ENCODE data around the gene MBNL3. TPM values are rescaled to one million over a fixed set of nuclear protein-coding genes. Genes with fewer than 3 reads are reported as not detected.

MBNL3 gene
- total RNA-seq, 2 donors from 2014 or later = 6.3 to 14.8 TPM

DNA sequence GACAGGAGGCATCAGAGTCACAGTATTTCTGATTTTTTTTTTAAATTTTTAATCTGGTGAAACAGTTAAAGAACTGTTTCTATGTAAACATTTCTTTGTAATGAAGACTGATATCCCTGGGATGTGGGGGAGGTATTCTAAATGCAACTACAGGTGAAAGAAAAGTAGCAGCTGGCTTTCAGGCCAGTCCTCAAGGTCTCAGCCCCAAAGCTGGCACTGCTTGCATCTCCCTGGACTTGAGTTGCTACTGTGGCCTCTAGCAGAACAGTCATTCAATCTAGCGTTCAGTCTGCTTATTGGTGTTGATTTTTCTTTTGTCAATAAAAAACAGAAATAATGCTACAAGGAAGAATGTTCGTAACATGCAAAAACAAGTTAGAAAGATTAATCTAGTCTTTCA lies 4.9 kb downstream of the MBNL3 start:
- no peak overlapping the region for H3K4me3 ChIP-seq
- peak overlapping the region in 3 of 4 donors; percentile 28 to 61 (median 47) for H3K27ac ChIP-seq
- no peaks in the 10 kb centered on the region for H3K36me3 ChIP-seq (replicated peaks in 1 of 2; ENCODE audit: insufficient read depth in 1 of 2, low read depth in 2 of 2)
- peaks cover 66% of the 10 kb centered on the region for H3K4me1 ChIP-seq
- H3K27me3 ChIP-seq = no peaks in the 10 kb centered on the region
- DNase-seq (peak; percentile 43 to 74 (median 61)), ATAC-seq (peak; percentile 31)
- no peak for TF ChIP-seq POLR2A (IDR thresholded peaks at IDR 0.05)
- no peak for TF ChIP-seq CTCF (IDR thresholded peaks at IDR 0.05)
- 26% methylated on average over 2 of the region's 2 CpGs for WGBS, 2 donors
- H3K9me3 ChIP-seq = no peaks in the 10 kb centered on the region
- intact Hi-C loops (cut with DNase I) = no loop called here

- no peaks in the 10 kb centered on the region for H3K27me3 ChIP-seq
- H3K27ac ChIP-seq = peak overlapping the region in 2 of 4 donors; percentile 28 to 61
- no peak for TF ChIP-seq POLR2A (IDR thresholded peaks at IDR 0.05)
- TF ChIP-seq CTCF (IDR thresholded peaks at IDR 0.05) = no peak
- H3K9me3 ChIP-seq = no peaks in the 10 kb centered on the region
- intact Hi-C loops (cut with DNase I) = no loop called here
- no peak overlapping the region for H3K4me3 ChIP-seq
- ATAC-seq (no peak), DNase-seq (no peak)
- peaks cover 66% of the 10 kb centered on the region for H3K4me1 ChIP-seq
- WGBS, 2 donors = 35 to 46% methylated on average over 2 of the region's 2 CpGs
- no peaks in the 10 kb centered on the region for H3K36me3 ChIP-seq (replicated peaks in 1 of 2; ENCODE audit: insufficient read depth in 1 of 2, low read depth in 2 of 2)
Measured at GRCh38 chrX:132483488-132483887, 5.3 kb downstream of the MBNL3 start.

GRCh38 chrX:132482632-132483031 lies 6.2 kb downstream of the MBNL3 start:
- Histone ChIP-seq H3K27me3 (no peaks in the 10 kb centered on the region), H3K4me3 (no peak overlapping the region), H3K4me1 (peaks cover 66% of the 10 kb centered on the region), H3K27ac (peak overlapping the region in 2 of 4 donors; percentile 28 to 61), H3K9me3 (no peaks in the 10 kb centered on the region), H3K36me3 (replicated peaks in 1 of 2; ENCODE audit: insufficient read depth in 1 of 2, low read depth in 2 of 2) (no peaks in the 10 kb centered on the region)
- intact Hi-C loops (cut with DNase I) = no loop called here
- DNase-seq = no peak
- 26 to 45% methylated on average over 4 of the region's 4 CpGs for WGBS, 2 donors
- TF ChIP-seq CTCF (IDR thresholded peaks at IDR 0.05) (no peak), POLR2A (IDR thresholded peaks at IDR 0.05) (no peak)
- no peak for ATAC-seq

GRCh38 chrX:132481449-132481848 lies 7.4 kb downstream of the MBNL3 start:
- peaks cover 61% of the 10 kb centered on the region for H3K4me1 ChIP-seq
- no peak overlapping the region for H3K4me3 ChIP-seq
- ATAC-seq = no peak
- 0 to 100% methylated on average over 1 of the region's 1 CpG for WGBS, 2 donors
- intact Hi-C loops (cut with DNase I) = no loop called here
- no peaks in the 10 kb centered on the region for H3K9me3 ChIP-seq
- TF ChIP-seq CTCF (IDR thresholded peaks at IDR 0.05) = no peak
- TF ChIP-seq POLR2A (IDR thresholded peaks at IDR 0.05) = no peak
- DNase-seq = no peak
- no peaks in the 10 kb centered on the region for H3K27me3 ChIP-seq
- H3K27ac ChIP-seq = peak overlapping the region in 2 of 4 donors; percentile 77 to 86
- H3K36me3 ChIP-seq (replicated peaks in 1 of 2; ENCODE audit: insufficient read depth in 1 of 2, low read depth in 2 of 2) = no peaks in the 10 kb centered on the region

DNA sequence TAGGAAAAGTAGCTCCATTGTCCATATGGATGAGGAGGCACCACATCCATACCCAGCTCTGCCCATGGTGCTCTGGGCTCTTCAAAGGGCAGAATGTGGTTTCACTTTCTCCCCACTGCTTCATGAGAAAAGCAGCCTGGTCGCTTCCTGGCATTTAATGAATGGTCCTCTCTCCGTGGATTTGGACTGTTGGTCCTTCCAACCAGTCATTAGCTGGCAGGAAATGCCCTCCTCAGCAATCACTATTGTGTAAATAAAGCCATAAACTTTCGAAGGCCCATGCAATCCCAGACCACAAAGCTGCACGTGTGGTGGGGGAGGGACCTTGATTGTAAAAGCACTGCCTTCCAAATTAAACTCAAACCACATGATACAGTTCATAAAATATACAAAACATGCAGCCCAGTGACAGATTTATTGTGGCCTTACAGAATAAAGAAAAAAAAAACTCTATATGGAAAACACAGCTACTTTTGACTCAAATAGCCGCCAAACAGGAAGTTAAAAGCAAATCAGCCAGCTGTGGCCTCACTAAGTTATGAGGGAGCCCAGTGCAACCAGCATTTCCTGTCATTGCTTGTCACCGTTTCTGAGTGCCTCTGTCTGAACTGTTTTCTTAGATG lies 8.1 kb downstream of the MBNL3 start:
- 1 to 3% methylated on average over 4 to 6 of the region's 6 CpGs for WGBS, 2 donors
- Histone ChIP-seq H3K27ac (peak overlapping the region in 3 of 4 donors; percentile 70 to 86 (median 77)), H3K4me3 (no peak overlapping the region), H3K4me1 (peaks cover 56% of the 10 kb centered on the region), H3K36me3 (replicated peaks in 1 of 2; ENCODE audit: insufficient read depth in 1 of 2, low read depth in 2 of 2) (no peaks in the 10 kb centered on the region), H3K27me3 (no peaks in the 10 kb centered on the region), H3K9me3 (no peaks in the 10 kb centered on the region)
- TF ChIP-seq POLR2A (IDR thresholded peaks at IDR 0.05) (peak in 1 of 3 donors; percentile 16), CTCF (IDR thresholded peaks at IDR 0.05) (no peak)
- ATAC-seq (peak; percentile 72), DNase-seq (peak; percentile 21 to 61 (median 46))
- intact Hi-C loops (cut with DNase I) = no loop called here

Measured in body of pancreas (tissue), 4 donors.